ENCODE measurements around the gene TAC4. TPM values are rescaled to one million over a fixed set of nuclear protein-coding genes. Genes with fewer than 3 reads are reported as not detected.
A peak's percentile ranks its signal among the peaks of the same experiment; 100 is the strongest.

TAC4 gene
- total RNA-seq, 2 experiments from 2014 or later = not detected

- TF ChIP-seq CTCF (conservative IDR thresholded peaks at IDR 0.05; ENCODE audit: low read length) (peak; percentile 96), EZH2phosphoT487 (IDR thresholded peaks at IDR 0.05; ENCODE audit: borderline replicate concordance, low read depth, low read length) (no peak)
- peak; percentile 63 for DNase-seq (ENCODE audit: low spot score)
- Histone ChIP-seq H4K20me1 (ENCODE audit: insufficient read depth, low read length) (no peaks in the 10 kb centered on the region; the same call in 1 of the 2 replicates), H3K36me3 (ENCODE audit: insufficient read depth, low read length) (no peaks in the 10 kb centered on the region), H3K9me3 (ENCODE audit: low read length) (no peaks in the 10 kb centered on the region), H3K4me2 (ENCODE audit: low read length) (no peak overlapping the region), H3K79me2 (ENCODE audit: insufficient read depth, low read depth, low read length) (no peaks in the 10 kb centered on the region), H3K27ac (ENCODE audit: low read depth, low read length, poor library complexity, severe bottlenecking) (no peak overlapping the region), H2AFZ (ENCODE audit: low read length) (no peak overlapping the region), H3K4me3 (ENCODE audit: low read depth, low read length, poor library complexity, severe bottlenecking) (no peak overlapping the region), H3K9me2 (ENCODE audit: insufficient read depth, low read length) (no peaks in the 10 kb centered on the region), H3K4me1 (ENCODE audit: insufficient read depth, low read length, poor library complexity, severe bottlenecking) (no peaks in the 10 kb centered on the region)
- intact Hi-C loops (cut with micrococcal nuclease; ENCODE audit: unreplicated experiment) = loop anchor here (1.0 kb wide), 2 partner anchors 137 to 226 kb away; no protein-coding TSS in a partner anchor
- ChIA-PET POLR2A (no interaction called here), CTCF (ENCODE audit: unreplicated experiment) (no interaction called here)
- no TSS peak for BruUV-seq (replicated peaks)
Observed at GRCh38 chr17:49861150-49861884, 13.4 kb upstream of the TAC4 start.

GRCh38 chr17:49859991-49860953 lies 12.4 kb upstream of the TAC4 start:
- H3K4me1 ChIP-seq (ENCODE audit: insufficient read depth, low read length, poor library complexity, severe bottlenecking) = no peaks in the 10 kb centered on the region
- H2AFZ ChIP-seq (ENCODE audit: low read length) = no peak overlapping the region
- H3K4me2 ChIP-seq (ENCODE audit: low read length) = no peak overlapping the region
- no peaks in the 10 kb centered on the region for H3K9me3 ChIP-seq (ENCODE audit: low read length)
- H3K9me2 ChIP-seq (ENCODE audit: insufficient read depth, low read length) = no peaks in the 10 kb centered on the region
- H3K36me3 ChIP-seq (ENCODE audit: insufficient read depth, low read length) = no peaks in the 10 kb centered on the region
- H3K79me2 ChIP-seq (ENCODE audit: insufficient read depth, low read depth, low read length) = no peaks in the 10 kb centered on the region
- BruUV-seq (replicated peaks) = no TSS peak
- no peaks in the 10 kb centered on the region; the same call in 1 of the 2 replicates for H4K20me1 ChIP-seq (ENCODE audit: insufficient read depth, low read length)
- no peak for TF ChIP-seq EZH2phosphoT487 (IDR thresholded peaks at IDR 0.05; ENCODE audit: borderline replicate concordance, low read depth, low read length)
- no peak for TF ChIP-seq CTCF (conservative IDR thresholded peaks at IDR 0.05; ENCODE audit: low read length)
- H3K4me3 ChIP-seq (ENCODE audit: low read depth, low read length, poor library complexity, severe bottlenecking) = no peak overlapping the region
- intact Hi-C loops (cut with micrococcal nuclease; ENCODE audit: unreplicated experiment) = no loop called here
- H3K27ac ChIP-seq (ENCODE audit: low read depth, low read length, poor library complexity, severe bottlenecking) = no peak overlapping the region
- DNase-seq (ENCODE audit: low spot score) = no peak
- POLR2A ChIA-PET = no interaction called here
- CTCF ChIA-PET (ENCODE audit: unreplicated experiment) = no interaction called here
